ENCODE results near the gene MEST.
"Not testable (repeated sequence)": the region's sequence is repeated elsewhere in the genome, so short reads cannot be mapped to it uniquely, and the experiment has no call there.

The MEST gene

GRCh38 chr7:130491841-130492522, at the start of gene MEST:
Gene MEST, plus strand, starts transcription at chr7:130492085. Its CDS starts 229 bp downstream, at chr7:130492314.
- DNase-seq (ENCODE audit: low read depth in 2 of 2) = no peak

- no peak for DNase-seq (ENCODE audit: low read depth in 2 of 2)
Measured at GRCh38 chr7:130442601-130443000, 49.3 kb upstream of the MEST start.

GRCh38 chr7:130444234-130444633, 47.7 kb upstream of the MEST start:
- DNase-seq (ENCODE audit: low read depth in 2 of 2) = no peak

GRCh38 chr7:130444751-130445407, 47.0 kb upstream of the MEST start:
- no peak for DNase-seq (ENCODE audit: low read depth in 2 of 2)

- no peak for DNase-seq (ENCODE audit: low read depth in 2 of 2)
Measured at GRCh38 chr7:130446259-130446658, 45.6 kb upstream of the MEST start.

GRCh38 chr7:130451344-130451743, 40.5 kb upstream of the MEST start:
- not testable (repeated sequence) for DNase-seq (ENCODE audit: low read depth in 2 of 2)

- no peak for DNase-seq (ENCODE audit: low read depth in 2 of 2)
Measured at GRCh38 chr7:130452951-130453350, 38.9 kb upstream of the MEST start.

- no peak for DNase-seq (ENCODE audit: low read depth in 2 of 2)
Measured at GRCh38 chr7:130454959-130455358, 36.9 kb upstream of the MEST start.

- DNase-seq (ENCODE audit: low read depth in 2 of 2) = no peak
Measured at GRCh38 chr7:130458257-130458656, 33.6 kb upstream of the MEST start.

GRCh38 chr7:130461272-130461671, 30.6 kb upstream of the MEST start:
- DNase-seq (ENCODE audit: low read depth in 2 of 2) = no peak

- DNase-seq (ENCODE audit: low read depth in 2 of 2) = no peak
Measured at GRCh38 chr7:130463553-130464434, 28.1 kb upstream of the MEST start.

- no peak for DNase-seq (ENCODE audit: low read depth in 2 of 2)
Measured at GRCh38 chr7:130468612-130469011, 23.3 kb upstream of the MEST start.

GRCh38 chr7:130471974-130472373, 19.9 kb upstream of the MEST start:
- no peak for DNase-seq (ENCODE audit: low read depth in 2 of 2)

GRCh38 chr7:130473289-130473688, 18.6 kb upstream of the MEST start:
- DNase-seq (ENCODE audit: low read depth in 2 of 2) = no peak

GRCh38 chr7:130473876-130474275, 18.0 kb upstream of the MEST start:
- no peak for DNase-seq (ENCODE audit: low read depth in 2 of 2)

- DNase-seq (ENCODE audit: low read depth in 2 of 2) = no peak
Measured at GRCh38 chr7:130475776-130476175, 16.1 kb upstream of the MEST start.

GRCh38 chr7:130476297-130477150, 15.4 kb upstream of the MEST start:
- DNase-seq (ENCODE audit: low read depth in 2 of 2) = no peak

- no peak for DNase-seq (ENCODE audit: low read depth in 2 of 2)
Measured at GRCh38 chr7:130478991-130479390, 12.9 kb upstream of the MEST start.

- no peak for DNase-seq (ENCODE audit: low read depth in 2 of 2)
Measured at GRCh38 chr7:130479716-130480400, 12.0 kb upstream of the MEST start.

GRCh38 chr7:130481898-130482297, 10.0 kb upstream of the MEST start:
- no peak for DNase-seq (ENCODE audit: low read depth in 2 of 2)

- DNase-seq (ENCODE audit: low read depth in 2 of 2) = no peak
Measured at GRCh38 chr7:130483031-130483430, 8.9 kb upstream of the MEST start.

Data from stimulated activated CD4-positive, alpha-beta T cell treated with anti-CD3 and anti-CD28 coated beads, Interleukin-12 subunit alpha, Interleukin-12 subunit beta, amount 100 ng/mL, for 24 hours (primary cell).